AG04449 (cell line): ENCODE results near the gene ENTHD1.
"Not testable (repeated sequence)": the region's sequence is repeated elsewhere in the genome, so short reads cannot be mapped to it uniquely, and the experiment has no call there.

ENCODE experiments used
- CTCF ChIA-PET: fragments of 350-600 bp; formaldehyde crosslinking; extraction: SDS; loops from one replicate; lab custom pipeline; 2021; ENCODE audit warnings: antibody characterized with exemption; lab: Yijun Ruan, JAX
- POLR2A ChIA-PET: fragments of 400-600, 350-600 bp; formaldehyde crosslinking; extraction: SDS; loops from one replicate; lab custom pipeline; 2020; ENCODE audit warnings: antibody characterized with exemption, inconsistent platforms; lab: Yijun Ruan, JAX
- DNase-seq: peaks from one replicate; pipeline ENCODE4 v3.0.0-alpha.2; 2010; ENCODE audit warnings: low read depth, low spot score
- H3K4me3 ChIP-seq: 2 replicates; pipeline ENCODE4 v1.5.1; 2011; ENCODE audit warnings: low read depth, mild to moderate bottlenecking, control low read depth, low read length
- CTCF ChIP-seq: IDR thresholded peaks from one replicate; pipeline ENCODE4 v1.5.1; 2011; ENCODE audit warnings: mild to moderate bottlenecking, moderate library complexity, low read length, control low read depth, inconsistent platforms; ENCODE audit not compliant: insufficient read depth; ENCODE audit errors: missing control alignments

ENTHD1 gene

GRCh38 chr22:39734866-39735265, 158.7 kb downstream of the ENTHD1 start:
- ChIA-PET POLR2A (no interaction called here), CTCF (no interaction called here)
- TF ChIP-seq CTCF = no peak

GRCh38 chr22:39734046-39734445, 159.5 kb downstream of the ENTHD1 start:
- POLR2A ChIA-PET, CTCF ChIA-PET, H3K4me3 ChIP-seq, DNase-seq: not testable (repeated sequence)

More at GRCh38 chr22:39734866-39735265, 158.7 kb downstream of the ENTHD1 start:
- DNase-seq = no peak
- no peak overlapping the region for H3K4me3 ChIP-seq

- no peak for DNase-seq
- TF ChIP-seq CTCF = no peak
- no peak overlapping the region for H3K4me3 ChIP-seq
- POLR2A ChIA-PET = no interaction called here
- CTCF ChIA-PET = no interaction called here
Observed at GRCh38 chr22:39733191-39733590, 160.4 kb downstream of the ENTHD1 start.

GRCh38 chr22:39732625-39733024, 160.9 kb downstream of the ENTHD1 start:
- no peak for TF ChIP-seq CTCF
- CTCF ChIA-PET = no interaction called here
- H3K4me3 ChIP-seq = no peak overlapping the region
- DNase-seq = no peak
- POLR2A ChIA-PET = no interaction called here

- CTCF ChIA-PET = interaction anchor here (0.6 kb wide), 1 partner anchor 206 kb away, joined by 3 read pairs; no protein-coding TSS in a partner anchor
- POLR2A ChIA-PET = no interaction called here
- no peak for TF ChIP-seq CTCF
- H3K4me3 ChIP-seq = no peak overlapping the region
- DNase-seq = no peak
Observed at GRCh38 chr22:39731881-39732555, 161.5 kb downstream of the ENTHD1 start.

GRCh38 chr22:39731481-39731880, 162.1 kb downstream of the ENTHD1 start:
- no peak for TF ChIP-seq CTCF
- no peak overlapping the region for H3K4me3 ChIP-seq
- ChIA-PET CTCF (interaction anchor here (0.6 kb wide), 1 partner anchor 206 kb away, joined by 3 read pairs; no protein-coding TSS in a partner anchor), POLR2A (no interaction called here)
- DNase-seq = no peak
